Measurements from ENCODE around the gene SLC6A19. TPM values are rescaled to one million over a fixed set of nuclear protein-coding genes. Genes with fewer than 3 reads are reported as not detected.

The SLC6A19 gene
- polyA plus RNA-seq, 1 of the 3 experiments (the other 2 are of a cell fraction) = not detected

- no peak for TF ChIP-seq SIN3A (IDR thresholded peaks at IDR 0.05; ENCODE audit: borderline replicate concordance, low read depth, low read length)
Observed at GRCh38 chr5:1195439-1195838, 6.0 kb upstream of the SLC6A19 start (continued).

GRCh38 chr5:1195916-1196315 is 5.5 kb upstream of the SLC6A19 start:
- Histone ChIP-seq H3K4me3 (ENCODE audit: low read depth in 2 of 2, low read length in 1 of 2) (no peak overlapping the region), H3F3A (replicated peaks; ENCODE audit: insufficient read depth) (no peaks in the 10 kb centered on the region), H3K9me2 (no peaks in the 10 kb centered on the region), H3K36me3 (replicated peaks in 1 of 2; ENCODE audit: control insufficient read depth in 1 of 2, insufficient read depth in 2 of 2, low read length in 1 of 2) (no peaks in the 10 kb centered on the region), H3K27me3 (ENCODE audit: insufficient read depth) (peaks cover 55% of the 10 kb centered on the region), H3K9ac (no peak overlapping the region), H3K79me2 (ENCODE audit: insufficient read depth) (no peaks in the 10 kb centered on the region), H3K27ac (ENCODE audit: low read depth in 2 of 2, low read length in 1 of 2) (no peak overlapping the region), H4K20me1 (ENCODE audit: insufficient read depth) (no peaks in the 10 kb centered on the region), H2AFZ (ENCODE audit: low read depth) (no peak overlapping the region), H3K4me1 (ENCODE audit: control insufficient read depth in 1 of 2, insufficient read depth in 2 of 2, low read depth in 1 of 2, low read length in 1 of 2) (no peaks in the 10 kb centered on the region), H3K4me2 (no peak overlapping the region), H3K9me3 (no peaks in the 10 kb centered on the region)
- ChIA-PET POLR2A (no interaction called here), CTCF (interaction anchor here (1.3 to 3.2 kb wide), 2 partner anchors 27 to 449 kb away, joined by 3 to 11 read pairs; no protein-coding TSS in a partner anchor)
- no peak for TF ChIP-seq EP300 (IDR thresholded peaks at IDR 0.05; ENCODE audit: borderline replicate concordance in 1 of 2, low read depth in 1 of 2, low read length in 1 of 2)
- TF ChIP-seq JUND (IDR thresholded peaks at IDR 0.05) = no peak
- TF ChIP-seq EZH2phosphoT487 (IDR thresholded peaks at IDR 0.05; ENCODE audit: borderline replicate concordance, low read depth) = no peak
- TF ChIP-seq ZBTB33 (IDR thresholded peaks at IDR 0.05; ENCODE audit: borderline replicate concordance, low read depth) = no peak
- TF ChIP-seq FOXJ3 (CRISPR knock-in tag; IDR thresholded peaks at IDR 0.05) = no peak
- TF ChIP-seq POLR2AphosphoS5 (IDR thresholded peaks at IDR 0.05; ENCODE audit: low read depth, low read length) = no peak
- no peak for TF ChIP-seq NRF1 (IDR thresholded peaks at IDR 0.05; ENCODE audit: low read depth, low read length)
- no peak for TF ChIP-seq GATA2 (CRISPR knock-in tag; IDR thresholded peaks at IDR 0.05)
- TF ChIP-seq TAF1 (IDR thresholded peaks at IDR 0.05; ENCODE audit: borderline replicate concordance, low read depth, low read length) = no peak
- no peak for TF ChIP-seq NFIC (IDR thresholded peaks at IDR 0.05; ENCODE audit: borderline replicate concordance)
- TF ChIP-seq RFX5 (IDR thresholded peaks at IDR 0.05; ENCODE audit: low read length) = no peak
- TF ChIP-seq RAD21 (IDR thresholded peaks at IDR 0.05; ENCODE audit: low read length) = no peak
- no peak for TF ChIP-seq SMC3 (IDR thresholded peaks at IDR 0.05; ENCODE audit: low read depth, low read length)
- no peak for TF ChIP-seq MEF2A (IDR thresholded peaks at IDR 0.05; ENCODE audit: borderline replicate concordance, low read depth)
- no peak for DNase-seq
- 30% methylated on average over 6 of the region's 24 CpGs for WGBS (ENCODE audit: low lambda C conversion rate)

- Histone ChIP-seq H3K27ac (ENCODE audit: low read depth in 2 of 2, low read length in 1 of 2) (no peak overlapping the region), H3K9me3 (no peaks in the 10 kb centered on the region), H3K9me2 (no peaks in the 10 kb centered on the region), H2AFZ (ENCODE audit: low read depth) (no peak overlapping the region), H3K36me3 (replicated peaks in 1 of 2; ENCODE audit: control insufficient read depth in 1 of 2, insufficient read depth in 2 of 2, low read length in 1 of 2) (no peaks in the 10 kb centered on the region), H3K27me3 (ENCODE audit: insufficient read depth) (peaks cover 57% of the 10 kb centered on the region), H3K79me2 (ENCODE audit: insufficient read depth) (no peaks in the 10 kb centered on the region), H3K4me2 (no peak overlapping the region), H3K9ac (no peak overlapping the region), H4K20me1 (ENCODE audit: insufficient read depth) (no peaks in the 10 kb centered on the region), H3F3A (replicated peaks; ENCODE audit: insufficient read depth) (no peaks in the 10 kb centered on the region), H3K4me3 (ENCODE audit: low read depth in 2 of 2, low read length in 1 of 2) (no peak overlapping the region), H3K4me1 (ENCODE audit: control insufficient read depth in 1 of 2, insufficient read depth in 2 of 2, low read depth in 1 of 2, low read length in 1 of 2) (no peaks in the 10 kb centered on the region)
- CTCF ChIA-PET = no interaction called here
- no peak for DNase-seq
- WGBS (ENCODE audit: low lambda C conversion rate) = 6% methylated on average over 1 of the region's 1 CpG
- POLR2A ChIA-PET = no interaction called here
- TF ChIP-seq ZBTB33 (IDR thresholded peaks at IDR 0.05; ENCODE audit: borderline replicate concordance, low read depth) = no peak
- no peak for TF ChIP-seq FOSL2 (IDR thresholded peaks at IDR 0.05; ENCODE audit: borderline replicate concordance, low read depth)
Observed at GRCh38 chr5:1196562-1196961, 4.8 kb upstream of the SLC6A19 start.

All from SK-N-SH (cell line).